ENCODE measurements around the gene OR2H1. TPM values are rescaled to one million over a fixed set of nuclear protein-coding genes. Genes with fewer than 3 reads are reported as not detected.
A peak's percentile ranks its signal among the peaks of the same experiment; 100 is the strongest.

The OR2H1 gene
- total and polyA plus RNA-seq, 9 of the 15 experiments (the other 6 are each of a cell fraction or from before 2014, with no cell fraction given): not detected

DNA sequence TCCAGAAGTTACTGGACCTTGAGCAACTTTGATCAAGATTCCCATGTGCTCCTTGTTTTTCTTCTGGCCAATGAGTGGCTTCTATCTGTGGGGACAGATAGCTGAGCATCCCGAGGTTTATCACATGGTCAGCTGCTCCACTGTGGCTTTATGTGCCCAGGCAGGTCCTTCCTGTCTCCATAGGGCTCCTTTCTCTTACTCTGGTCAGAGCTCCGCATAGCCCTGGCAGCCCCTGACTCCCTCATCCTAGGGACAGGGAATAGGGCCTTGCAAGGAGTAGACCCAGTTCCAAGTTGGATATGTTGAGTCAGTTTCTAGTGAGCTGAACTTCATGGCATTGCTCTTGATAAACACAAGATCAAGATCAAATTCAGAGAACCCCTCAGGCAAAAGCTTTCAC, 37.2 kb downstream of the OR2H1 start (continued):
- TF ChIP-seq, protein P1, sequence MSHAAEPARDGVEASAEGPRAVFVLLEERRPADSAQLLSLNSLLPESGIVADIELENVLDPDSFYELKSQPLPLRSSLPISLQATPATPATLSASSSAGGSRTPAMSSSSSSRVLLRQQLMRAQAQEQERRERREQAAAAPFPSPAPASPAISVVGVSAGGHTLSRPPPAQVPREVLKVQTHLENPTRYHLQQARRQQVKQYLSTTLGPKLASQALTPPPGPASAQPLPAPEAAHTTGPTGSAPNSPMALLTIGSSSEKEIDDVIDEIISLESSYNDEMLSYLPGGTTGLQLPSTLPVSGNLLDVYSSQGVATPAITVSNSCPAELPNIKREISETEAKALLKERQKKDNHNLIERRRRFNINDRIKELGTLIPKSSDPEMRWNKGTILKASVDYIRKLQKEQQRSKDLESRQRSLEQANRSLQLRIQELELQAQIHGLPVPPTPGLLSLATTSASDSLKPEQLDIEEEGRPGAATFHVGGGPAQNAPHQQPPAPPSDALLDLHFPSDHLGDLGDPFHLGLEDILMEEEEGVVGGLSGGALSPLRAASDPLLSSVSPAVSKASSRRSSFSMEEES (CRISPR knock-in tag; IDR thresholded peaks at IDR 0.05): peak; percentile 27
- TF ChIP-seq MBD2 (IDR thresholded peaks at IDR 0.05; ENCODE audit: borderline replicate concordance, low read depth): no peak

DNA sequence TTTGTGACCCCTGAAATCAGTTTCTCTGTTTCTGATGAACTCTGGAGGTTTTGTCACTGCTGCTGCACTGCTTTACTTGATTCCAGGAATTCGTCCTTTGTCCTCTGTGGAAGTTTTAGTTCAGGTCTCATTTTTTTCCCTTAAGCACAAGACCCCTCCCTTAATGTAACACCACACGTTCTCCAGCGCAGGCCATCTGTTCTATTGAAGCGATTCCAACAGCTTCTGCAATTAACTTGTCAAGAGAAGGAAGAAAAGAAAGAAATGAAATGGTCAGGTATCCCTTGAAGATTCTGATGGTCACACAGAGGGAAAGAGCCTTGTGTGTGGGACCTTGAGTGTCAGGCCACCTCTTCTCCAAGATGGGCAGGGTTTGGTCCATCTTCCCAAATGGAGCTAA, 38.6 kb downstream of the OR2H1 start:
- no peak for TF ChIP-seq NR2C2 (CRISPR knock-in tag; IDR thresholded peaks at IDR 0.05)
- no peak for TF ChIP-seq NR2C2 (tag; IDR thresholded peaks at IDR 0.05)
- TF ChIP-seq PHTF2 (CRISPR knock-in tag; IDR thresholded peaks at IDR 0.05): no peak
- no peak for TF ChIP-seq CBX5 (IDR thresholded peaks at IDR 0.05; ENCODE audit: borderline replicate concordance, low read depth)
- no peak for TF ChIP-seq PURB (CRISPR knock-in tag; IDR thresholded peaks at IDR 0.05; ENCODE audit: low read depth)
- TF ChIP-seq, protein P2, sequence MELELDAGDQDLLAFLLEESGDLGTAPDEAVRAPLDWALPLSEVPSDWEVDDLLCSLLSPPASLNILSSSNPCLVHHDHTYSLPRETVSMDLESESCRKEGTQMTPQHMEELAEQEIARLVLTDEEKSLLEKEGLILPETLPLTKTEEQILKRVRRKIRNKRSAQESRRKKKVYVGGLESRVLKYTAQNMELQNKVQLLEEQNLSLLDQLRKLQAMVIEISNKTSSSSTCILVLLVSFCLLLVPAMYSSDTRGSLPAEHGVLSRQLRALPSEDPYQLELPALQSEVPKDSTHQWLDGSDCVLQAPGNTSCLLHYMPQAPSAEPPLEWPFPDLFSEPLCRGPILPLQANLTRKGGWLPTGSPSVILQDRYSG (tag; conservative IDR thresholded peaks at IDR 0.05; ENCODE audit: low read depth): no peak
- TF ChIP-seq, protein P3, sequence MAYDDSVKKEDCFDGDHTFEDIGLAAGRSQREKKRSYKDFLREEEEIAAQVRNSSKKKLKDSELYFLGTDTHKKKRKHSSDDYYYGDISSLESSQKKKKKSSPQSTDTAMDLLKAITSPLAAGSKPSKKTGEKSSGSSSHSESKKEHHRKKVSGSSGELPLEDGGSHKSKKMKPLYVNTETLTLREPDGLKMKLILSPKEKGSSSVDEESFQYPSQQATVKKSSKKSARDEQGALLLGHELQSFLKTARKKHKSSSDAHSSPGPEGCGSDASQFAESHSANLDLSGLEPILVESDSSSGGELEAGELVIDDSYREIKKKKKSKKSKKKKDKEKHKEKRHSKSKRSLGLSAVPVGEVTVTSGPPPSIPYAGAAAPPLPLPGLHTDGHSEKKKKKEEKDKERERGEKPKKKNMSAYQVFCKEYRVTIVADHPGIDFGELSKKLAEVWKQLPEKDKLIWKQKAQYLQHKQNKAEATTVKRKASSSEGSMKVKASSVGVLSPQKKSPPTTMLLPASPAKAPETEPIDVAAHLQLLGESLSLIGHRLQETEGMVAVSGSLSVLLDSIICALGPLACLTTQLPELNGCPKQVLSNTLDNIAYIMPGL (CRISPR knock-in tag; IDR thresholded peaks at IDR 0.05): no peak
- TF ChIP-seq ETV1 (tag; conservative IDR thresholded peaks at IDR 0.05; ENCODE audit: low read depth): no peak
- in situ Hi-C loops (cut with MboI) (no loop called here), intact Hi-C loops (cut with micrococcal nuclease) (no loop called here)
- POLR2A ChIA-PET: interaction anchor here (0.5 to 0.8 kb wide), 2 partner anchors 13 to 45 kb away, joined by 3 read pairs; no protein-coding TSS in a partner anchor
- peaks cover 3 to 8% of the 10 kb centered on the region in 2 experiments; a peak in 3 of 5 replicates for H3K27me3 ChIP-seq (ENCODE audit: control insufficient read depth in 2 of 2, insufficient read depth in 2 of 2, low read length in 2 of 2)
- no peak overlapping the region for H3K9ac ChIP-seq (ENCODE audit: insufficient read depth in 1 of 2, low read depth in 2 of 2, low read length in 2 of 2)
- CTCF ChIA-PET (ENCODE audit: low intra/inter-chr PET ratio): no interaction called here
- DNase-seq (ENCODE audit: extremely low read depth in 1 of 4, low spot score in 3 of 4) (no peak), FAIRE-seq (no peak), ATAC-seq (no peak)
- 4% methylated on average over 4 of the region's 4 CpGs for WGBS (ENCODE audit: insufficient coverage, low coverage, missing lambda C conversion rate)
- H3K36me3 ChIP-seq (ENCODE audit: control insufficient read depth, insufficient read depth, low read length): no peaks in the 10 kb centered on the region
- H2AFZ ChIP-seq (ENCODE audit: low read depth, low read length): no peak overlapping the region
- BruUV-seq (replicated peaks): no TSS peak
- peaks cover 0 to 13% of the 10 kb centered on the region in 2 experiments; a peak in 4 of 5 replicates for H3K4me1 ChIP-seq (replicated peaks in 1 of 2; ENCODE audit: control insufficient read depth in 2 of 2, insufficient read depth in 2 of 2, low read length in 2 of 2)
- no peaks in the 10 kb centered on the region for H3K79me2 ChIP-seq (ENCODE audit: control insufficient read depth, insufficient read depth, low read length)
- no peaks in the 10 kb centered on the region for H3K9me3 ChIP-seq (replicated peaks; ENCODE audit: control insufficient read depth, insufficient read depth, low read depth, low read length)
- H3K4me2 ChIP-seq (ENCODE audit: insufficient read depth, low read length): no peak overlapping the region
- no peak overlapping the region for H3K4me3 ChIP-seq
- H3K27ac ChIP-seq (ENCODE audit: extremely low read depth, low read depth, low read length): no peak overlapping the region
- no peaks in the 10 kb centered on the region for H4K20me1 ChIP-seq (replicated peaks; ENCODE audit: control insufficient read depth, insufficient read depth, low read length)
- no peaks in the 10 kb centered on the region for H3K9me1 ChIP-seq (ENCODE audit: control insufficient read depth, insufficient read depth, low read length)
